ENCODE measurements around the gene GSTP1.
"Not testable (repeated sequence)": the region's sequence is repeated elsewhere in the genome, so short reads cannot be mapped to it uniquely, and the experiment has no call there.

The GSTP1 gene

DNA sequence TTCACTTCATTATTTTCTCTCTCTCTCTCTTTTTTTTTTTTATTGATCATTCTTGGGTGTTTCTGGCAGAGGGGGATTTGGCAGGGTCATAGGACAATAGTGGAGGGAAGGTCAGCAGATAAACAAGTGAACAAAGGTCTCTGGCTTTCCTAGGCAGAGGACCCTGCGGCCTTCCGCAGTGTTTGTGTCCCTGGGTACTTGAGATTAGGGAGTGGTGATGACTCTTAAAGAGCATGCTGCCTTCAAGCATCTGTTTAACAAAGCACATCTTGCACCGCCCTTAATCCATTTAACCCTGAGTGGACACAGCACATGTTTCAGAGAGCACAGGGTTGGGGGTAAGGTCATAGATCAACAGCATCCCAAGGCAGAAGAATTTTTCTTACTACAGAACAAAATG, 13.8 kb downstream of the GSTP1 start:
- DNase-seq (ENCODE audit: low spot score) = not testable (repeated sequence)

DNA sequence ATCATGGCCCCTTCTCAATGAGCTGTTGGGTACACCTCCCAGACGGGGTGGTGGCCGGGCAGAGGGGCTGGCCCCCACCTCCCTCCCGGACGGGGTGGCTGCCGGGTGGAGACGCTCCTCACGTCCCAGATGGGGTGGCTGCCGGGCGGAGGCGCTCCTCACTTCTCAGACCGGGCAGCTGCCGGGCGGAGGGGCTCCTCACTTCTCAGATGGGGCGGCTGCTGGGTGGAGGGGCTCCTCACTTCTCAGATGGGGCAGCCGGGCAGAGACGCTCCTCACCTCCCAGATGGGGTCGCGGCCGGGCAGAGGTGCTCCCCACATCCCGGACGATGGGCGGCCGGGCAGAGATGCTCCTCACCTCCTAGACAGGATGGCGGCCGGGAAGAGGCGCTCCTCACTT, 14.4 kb downstream of the GSTP1 start:
- DNase-seq (ENCODE audit: low spot score) = not testable (repeated sequence)

DNA sequence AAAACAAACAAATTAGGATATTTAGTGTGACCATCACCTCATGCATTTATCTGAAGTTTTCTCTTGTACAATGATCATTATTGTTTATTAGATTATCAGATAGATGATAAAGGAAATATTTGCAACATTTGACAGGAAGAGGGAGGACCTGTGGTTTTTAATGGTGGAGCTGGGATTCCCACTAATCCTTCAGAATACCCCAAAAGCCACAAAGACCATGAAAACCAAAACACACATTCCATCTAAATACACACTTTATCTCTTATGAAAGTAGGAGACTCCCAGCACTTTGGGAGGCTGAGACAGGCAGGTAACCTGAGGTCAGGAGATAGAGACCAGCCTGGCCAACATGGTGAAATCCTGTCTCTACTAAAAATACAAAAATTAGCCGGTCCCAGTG, 15.5 kb downstream of the GSTP1 start:
- no peak for DNase-seq (ENCODE audit: low spot score)

DNA sequence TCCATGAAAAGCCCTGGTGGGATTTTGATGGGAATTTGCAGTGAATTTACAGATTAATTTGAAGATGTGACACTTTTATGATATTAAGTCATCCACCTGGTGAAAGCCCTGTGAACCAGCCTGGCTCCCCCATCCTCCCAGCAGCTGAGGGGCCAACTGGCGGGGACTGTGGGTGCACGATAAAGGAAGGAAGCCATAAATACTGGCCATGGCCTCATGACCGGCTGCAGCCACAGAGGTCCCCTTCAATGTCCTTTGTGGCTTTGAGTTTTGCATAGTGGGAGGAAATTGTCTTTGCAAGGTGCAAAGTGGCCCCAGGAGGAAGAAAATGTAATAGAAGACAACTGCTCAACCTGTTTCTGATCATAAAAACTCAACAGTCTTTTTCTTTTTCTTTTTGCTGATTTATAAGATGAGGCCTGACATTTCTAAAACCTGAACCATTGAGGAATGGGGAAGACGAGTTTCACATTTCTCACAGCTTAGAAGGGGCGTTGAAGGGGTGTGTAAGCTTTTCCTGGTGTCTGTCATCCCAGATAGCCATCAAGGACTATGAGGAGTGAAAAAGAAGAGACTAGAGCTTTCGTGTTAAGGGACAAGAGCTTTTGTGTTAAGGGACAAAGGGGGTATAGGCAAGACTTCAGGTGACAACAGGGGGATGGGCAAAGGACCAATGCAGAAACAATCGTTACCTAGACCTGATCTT, 16.9 kb downstream of the GSTP1 start:
- no peak for DNase-seq (ENCODE audit: low spot score)

DNA sequence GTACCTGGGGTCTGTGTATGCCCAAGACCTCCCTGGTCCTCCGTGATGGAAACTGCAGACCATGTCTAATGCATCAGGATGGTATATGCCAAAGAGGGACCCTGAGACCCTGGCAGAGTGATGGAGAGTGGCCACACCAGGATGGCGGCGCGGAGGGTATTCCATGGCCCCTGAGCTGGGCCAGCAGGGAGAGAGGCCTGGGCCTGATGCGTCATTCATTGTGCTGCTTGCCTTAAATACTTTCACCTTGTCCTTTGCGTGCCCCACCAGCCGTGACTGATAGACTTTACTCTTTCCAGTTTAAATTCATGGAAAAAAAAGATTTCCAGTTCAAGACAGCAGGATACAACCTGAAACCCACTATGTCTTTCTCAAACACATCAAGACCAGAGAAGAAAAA, 17.5 kb downstream of the GSTP1 start:
- DNase-seq (ENCODE audit: low spot score) = no peak

DNA sequence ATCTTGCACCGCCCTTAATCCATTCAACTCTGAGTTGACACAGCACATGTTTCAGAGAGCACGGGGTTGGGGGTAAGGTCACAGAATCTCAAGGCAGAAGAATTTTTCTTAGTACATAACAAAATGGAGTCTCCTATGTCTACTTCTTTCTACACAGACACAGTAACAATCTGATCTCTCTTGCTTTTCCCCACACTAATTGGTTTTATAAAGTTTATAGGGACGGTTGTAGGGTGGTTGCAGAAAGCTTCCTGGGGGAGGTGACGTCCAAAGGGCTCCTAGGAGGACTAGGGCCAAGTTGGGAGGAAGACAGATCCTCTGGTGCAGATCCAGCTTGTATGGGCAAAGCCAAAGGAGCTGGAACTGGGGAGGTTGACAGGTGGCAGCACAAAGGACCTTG, 20.5 kb downstream of the GSTP1 start:
- DNase-seq (ENCODE audit: low spot score) = not testable (repeated sequence)

DNA sequence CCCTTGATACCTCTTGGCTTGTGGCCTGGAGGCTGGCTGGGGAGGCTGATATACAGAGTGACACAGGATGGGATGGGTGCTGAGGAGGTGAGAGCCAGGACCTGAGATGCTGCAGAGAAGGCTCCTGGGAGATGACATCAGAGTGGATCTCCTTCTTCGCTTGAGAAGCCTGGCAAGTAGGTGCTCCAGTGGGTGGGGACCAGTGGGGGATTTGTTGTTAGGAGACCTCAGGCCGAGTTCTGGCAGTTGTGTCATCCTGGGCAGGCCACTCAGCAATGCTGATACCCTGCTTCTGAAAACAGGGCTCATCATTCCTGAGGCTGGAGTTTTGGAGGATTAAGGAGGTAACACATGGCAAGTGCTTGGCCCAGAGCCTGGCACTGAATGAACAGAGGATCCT, 21.2 kb downstream of the GSTP1 start:
- no peak for DNase-seq (ENCODE audit: low spot score)

DNA sequence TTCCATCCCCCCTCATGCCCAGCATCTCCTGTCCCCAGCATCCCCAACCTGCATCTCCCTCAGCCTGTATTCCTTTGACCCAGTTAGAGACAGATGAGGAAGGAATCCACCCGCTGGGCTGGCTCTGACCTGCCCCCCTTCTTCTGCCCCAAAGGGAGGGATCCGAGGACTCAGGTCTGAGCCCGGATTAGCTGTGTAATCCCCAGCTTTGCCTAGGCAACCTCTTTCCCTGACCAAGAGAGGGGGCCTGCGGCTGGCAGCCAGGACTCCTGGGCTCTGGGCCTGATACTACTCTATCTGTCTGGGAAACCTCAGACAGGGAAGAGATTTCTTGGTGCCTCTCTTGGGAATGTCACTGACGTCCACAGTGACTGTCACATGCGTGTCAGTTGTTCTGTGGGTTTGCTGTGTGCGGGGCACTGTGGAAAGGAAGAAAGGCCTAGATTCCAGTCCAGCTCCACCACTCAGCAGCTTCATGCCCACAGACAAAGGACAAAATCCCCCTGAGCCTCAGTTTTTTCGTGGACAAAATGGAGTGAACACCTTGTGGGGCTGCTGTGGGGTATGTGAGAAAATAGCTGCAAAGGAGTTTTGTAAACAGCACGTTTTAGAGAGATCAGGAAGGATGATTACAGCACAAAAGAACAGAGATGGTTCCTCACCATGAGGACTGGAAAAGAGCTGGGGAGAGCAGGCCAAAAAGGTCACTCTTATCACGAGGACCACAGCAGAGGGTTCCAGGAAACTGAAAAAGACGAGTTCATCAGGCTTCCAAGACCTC, 21.8 kb downstream of the GSTP1 start:
- DNase-seq (ENCODE audit: low spot score) = no peak

DNA sequence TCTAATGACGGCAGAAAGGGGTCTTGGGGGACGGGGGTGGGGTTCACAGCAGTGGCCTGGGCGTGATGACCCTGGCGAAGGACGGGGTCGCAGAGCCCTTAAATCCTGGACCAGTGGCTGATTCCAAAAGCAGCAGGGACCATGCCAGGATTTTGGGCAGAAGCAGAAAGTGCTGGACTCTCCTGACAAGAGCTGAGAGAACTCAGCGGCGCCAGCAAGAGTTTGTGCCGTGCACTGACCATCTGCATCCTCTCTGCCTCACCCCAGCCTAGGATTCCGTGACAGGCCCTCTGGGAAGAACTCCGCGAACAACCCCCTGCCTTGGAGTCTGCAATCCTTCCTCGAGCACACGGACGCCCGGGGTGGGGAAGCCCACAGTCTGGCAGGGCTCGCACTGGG, 22.5 kb downstream of the GSTP1 start:
- DNase-seq (ENCODE audit: low spot score) = peak; percentile 57

DNA sequence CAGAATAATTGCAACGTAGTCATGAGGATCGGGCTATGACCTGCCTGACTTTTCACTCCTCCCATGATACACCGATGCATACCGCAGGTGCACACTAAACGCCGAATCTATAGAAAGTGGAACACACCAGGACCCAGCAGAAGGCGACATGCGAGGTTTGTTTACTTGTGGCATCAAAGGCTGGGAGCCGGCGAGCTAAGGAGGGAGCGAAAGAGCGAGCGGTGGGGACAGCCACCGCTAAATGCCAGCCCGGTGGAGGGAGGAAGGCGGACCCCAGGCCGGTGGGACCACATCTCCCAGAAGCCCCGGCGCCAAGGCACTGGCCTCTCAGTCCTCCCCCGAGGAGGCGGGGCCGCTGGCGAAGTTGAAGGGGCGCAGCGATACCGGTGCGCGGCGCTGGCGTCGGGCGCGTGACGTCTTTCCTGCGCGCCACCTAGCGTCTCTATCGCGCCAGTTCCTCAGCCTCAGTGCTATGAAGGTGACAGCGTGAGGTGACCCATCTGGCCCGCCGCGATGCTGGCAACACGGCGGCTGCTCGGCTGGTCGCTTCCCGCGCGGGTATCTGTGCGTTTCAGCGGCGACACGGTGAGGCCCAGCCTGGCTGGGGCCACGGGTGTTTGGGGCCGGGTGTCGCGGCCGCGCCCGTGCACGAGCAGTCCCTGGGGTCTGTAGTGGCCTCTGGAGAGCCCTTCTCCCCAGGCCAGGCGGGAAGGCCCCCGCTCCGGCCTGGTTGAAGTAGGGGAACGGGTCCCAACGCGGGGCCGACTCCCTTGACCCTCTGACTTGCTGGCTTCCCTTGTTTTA, 23.1 kb downstream of the GSTP1 start, which contains the start of gene NDUFV1:
Gene NDUFV1, plus strand, starts transcription at position 445 of the 804 bp plus-strand sequence. Its CDS starts 69 bp downstream, at position 514.
- DNase-seq (ENCODE audit: low spot score) = peak; percentile 96

DNA sequence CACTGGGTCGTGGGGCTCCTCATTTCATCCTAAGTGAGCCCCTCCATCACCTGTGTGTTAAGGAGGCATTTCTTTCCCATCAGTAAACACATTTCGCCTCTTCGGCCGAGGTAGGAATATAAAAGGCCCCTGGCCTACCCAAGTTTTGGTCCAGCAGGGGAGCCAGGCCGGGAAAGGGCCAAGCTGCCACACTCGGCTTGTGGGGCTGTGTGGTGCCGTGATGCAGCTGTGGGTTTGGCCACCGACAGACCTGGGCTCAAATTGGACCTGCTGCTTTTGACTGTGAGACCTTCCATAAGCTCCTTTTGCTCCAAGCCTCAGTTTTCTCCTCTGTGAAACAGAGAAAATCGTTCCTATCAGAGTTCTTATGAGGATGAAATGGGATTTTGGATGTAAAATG, 23.9 kb downstream of the GSTP1 start:
- no peak for DNase-seq (ENCODE audit: low spot score)

DNA sequence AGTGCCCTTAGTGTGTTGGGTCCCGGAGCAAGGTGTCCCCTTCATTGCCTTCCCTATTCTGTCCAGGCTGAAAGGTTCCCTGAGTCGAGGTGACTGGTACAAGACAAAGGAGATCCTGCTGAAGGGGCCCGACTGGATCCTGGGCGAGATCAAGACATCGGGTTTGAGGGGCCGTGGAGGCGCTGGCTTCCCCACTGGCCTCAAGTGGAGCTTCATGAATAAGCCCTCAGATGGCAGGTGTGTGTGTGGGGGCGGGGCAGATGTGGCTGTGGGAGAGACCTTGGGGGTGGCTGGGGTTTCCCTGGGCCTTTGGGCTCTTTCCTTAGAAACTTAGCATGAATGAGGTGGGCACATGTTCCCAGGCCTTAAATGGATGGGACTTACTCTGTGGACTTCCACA, 24.9 kb downstream of the GSTP1 start:
- no peak for DNase-seq (ENCODE audit: low spot score)

DNA sequence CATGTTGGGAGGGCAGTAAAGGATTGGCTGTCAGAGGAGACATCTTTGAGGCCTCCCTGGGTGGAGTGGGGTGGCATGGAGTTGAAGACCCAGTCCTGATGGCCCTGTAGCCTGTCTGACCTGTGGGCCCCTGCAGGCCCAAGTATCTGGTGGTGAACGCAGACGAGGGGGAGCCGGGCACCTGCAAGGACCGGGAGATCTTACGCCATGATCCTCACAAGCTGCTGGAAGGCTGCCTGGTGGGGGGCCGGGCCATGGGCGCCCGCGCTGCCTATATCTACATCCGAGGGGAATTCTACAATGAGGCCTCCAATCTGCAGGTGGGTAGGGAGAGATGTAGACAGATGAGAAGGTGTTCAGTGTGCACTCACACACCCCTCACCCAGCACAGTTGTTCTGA, 25.7 kb downstream of the GSTP1 start:
- no peak for DNase-seq (ENCODE audit: low spot score)

DNA sequence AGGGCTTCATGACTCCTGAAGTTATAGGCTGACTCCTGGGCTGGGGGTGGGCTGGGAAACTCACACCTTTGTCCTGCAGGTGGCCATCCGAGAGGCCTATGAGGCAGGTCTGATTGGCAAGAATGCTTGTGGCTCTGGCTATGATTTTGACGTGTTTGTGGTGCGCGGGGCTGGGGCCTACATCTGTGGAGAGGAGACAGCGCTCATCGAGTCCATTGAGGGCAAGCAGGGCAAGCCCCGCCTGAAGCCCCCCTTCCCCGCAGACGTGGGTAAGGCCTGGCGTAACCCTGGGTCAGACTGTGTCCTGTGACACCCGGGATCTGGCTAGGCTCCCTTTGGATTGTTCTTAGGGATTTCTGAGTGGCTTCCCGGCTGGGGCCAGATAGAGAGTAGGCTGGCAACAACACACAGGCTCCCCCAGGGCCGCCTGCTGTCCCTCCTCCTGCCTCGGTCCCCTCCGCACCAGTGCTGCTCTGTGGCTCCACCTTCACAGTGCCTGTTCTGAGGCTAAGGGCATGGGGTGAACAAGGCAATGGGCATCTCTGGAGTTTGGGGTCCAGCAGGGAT, 26.8 kb downstream of the GSTP1 start:
- DNase-seq (ENCODE audit: low spot score) = no peak

DNA sequence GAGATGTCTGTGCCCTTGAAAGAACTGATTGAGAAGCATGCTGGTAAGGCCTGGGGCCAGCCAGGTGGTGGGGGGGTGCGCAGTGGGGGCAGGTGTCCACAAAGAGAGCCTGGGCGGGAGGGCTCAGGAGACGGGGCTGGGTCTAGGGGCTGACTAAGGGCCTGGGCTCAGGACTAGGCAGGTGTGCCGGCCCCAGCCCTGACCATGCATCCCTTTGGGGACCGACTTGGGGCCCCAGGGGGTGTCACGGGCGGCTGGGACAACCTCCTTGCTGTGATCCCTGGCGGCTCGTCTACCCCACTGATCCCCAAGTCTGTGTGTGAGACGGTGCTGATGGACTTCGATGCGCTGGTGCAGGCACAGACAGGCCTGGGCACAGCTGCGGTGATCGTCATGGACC, 27.6 kb downstream of the GSTP1 start:
- no peak for DNase-seq (ENCODE audit: low spot score)

DNA sequence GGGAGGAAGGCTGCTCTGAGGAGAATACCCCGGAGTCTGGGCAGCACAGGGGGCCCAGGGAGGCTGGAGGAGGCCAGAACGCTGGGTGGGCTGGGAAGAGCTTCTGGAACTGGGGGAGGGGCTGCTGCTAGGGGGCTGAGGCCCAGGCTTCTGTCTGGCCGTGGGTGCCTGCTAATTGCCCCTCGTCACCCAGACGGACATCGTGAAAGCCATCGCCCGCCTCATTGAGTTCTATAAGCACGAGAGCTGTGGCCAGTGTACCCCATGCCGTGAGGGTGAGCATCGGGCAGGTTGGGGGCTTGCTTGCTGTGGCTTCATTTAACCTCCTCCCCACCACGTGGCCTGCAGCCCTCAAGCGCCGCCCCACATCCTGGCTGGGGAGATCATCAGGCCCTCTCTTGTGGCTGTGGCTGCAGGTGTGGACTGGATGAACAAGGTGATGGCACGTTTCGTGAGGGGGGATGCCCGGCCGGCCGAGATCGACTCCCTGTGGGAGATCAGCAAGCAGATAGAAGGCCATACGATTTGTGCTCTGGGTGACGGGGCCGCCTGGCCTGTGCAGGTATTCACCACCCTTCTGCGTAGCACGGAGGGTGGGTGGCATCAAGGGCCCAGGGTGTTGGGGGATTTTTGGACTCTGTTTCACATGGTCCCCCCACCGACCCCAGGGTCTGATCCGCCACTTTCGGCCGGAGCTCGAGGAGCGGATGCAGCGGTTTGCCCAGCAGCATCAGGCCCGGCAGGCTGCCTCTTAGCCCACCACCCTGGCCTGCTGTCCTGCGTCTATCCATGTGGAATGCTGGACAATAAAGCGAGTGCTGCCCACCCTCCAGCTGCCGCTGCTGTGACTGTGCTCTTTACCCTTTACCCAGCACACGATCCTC, 28.3 kb downstream of the GSTP1 start:
- DNase-seq (ENCODE audit: low spot score) = no peak

DNA sequence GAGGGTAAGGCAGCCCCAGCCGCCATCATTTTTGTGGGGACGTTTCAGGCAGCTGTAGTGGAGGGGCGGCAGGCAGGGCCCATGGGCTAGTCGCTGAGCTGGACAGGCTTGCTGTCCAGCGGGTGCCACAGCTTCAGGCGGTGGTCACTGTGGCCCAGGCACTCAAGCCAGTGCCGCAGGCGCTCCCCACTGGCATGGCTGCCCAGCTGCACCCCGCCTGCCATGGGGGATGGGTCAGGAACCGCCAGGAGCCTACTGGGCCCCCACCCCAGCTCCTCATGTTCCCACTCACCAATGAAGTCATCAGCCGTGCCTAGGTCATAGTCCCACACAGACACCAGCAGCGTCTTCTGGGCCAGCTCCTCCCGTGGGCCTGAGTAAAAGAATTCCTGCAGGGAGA, 29.1 kb downstream of the GSTP1 start:
- DNase-seq (ENCODE audit: low spot score) = no peak

DNA sequence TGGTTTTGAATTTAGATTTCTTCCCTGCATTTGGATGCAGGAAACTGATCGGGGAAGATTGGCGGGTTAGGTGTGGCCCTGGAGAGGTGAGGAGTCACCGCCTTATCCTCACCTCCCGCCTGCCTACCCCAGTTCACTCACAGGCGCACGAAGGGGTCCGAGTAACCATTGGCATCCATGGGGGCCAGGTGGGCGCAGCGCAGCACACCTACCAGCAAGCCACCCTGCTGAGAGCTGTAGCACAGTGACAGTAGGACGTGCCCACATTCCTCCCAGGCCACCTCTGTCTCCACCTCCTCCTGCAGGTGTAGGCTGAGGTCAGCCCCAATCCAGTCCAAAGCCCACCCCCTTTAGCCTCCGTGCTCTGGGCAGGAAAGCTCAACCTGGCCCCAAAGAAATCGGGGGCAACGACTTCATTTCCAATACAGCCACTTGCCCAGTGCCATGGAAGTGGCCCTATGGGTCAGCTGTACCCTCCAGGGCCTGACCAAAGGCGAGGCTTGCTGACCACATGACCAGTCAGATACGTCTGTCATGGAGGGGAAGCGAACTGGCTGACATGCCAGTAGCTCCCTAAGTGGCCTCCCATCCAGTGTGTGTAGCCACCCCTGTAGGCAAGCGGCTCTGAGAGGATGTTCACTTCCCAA, 29.8 kb downstream of the GSTP1 start:
- no peak for DNase-seq (ENCODE audit: low spot score)

DNA sequence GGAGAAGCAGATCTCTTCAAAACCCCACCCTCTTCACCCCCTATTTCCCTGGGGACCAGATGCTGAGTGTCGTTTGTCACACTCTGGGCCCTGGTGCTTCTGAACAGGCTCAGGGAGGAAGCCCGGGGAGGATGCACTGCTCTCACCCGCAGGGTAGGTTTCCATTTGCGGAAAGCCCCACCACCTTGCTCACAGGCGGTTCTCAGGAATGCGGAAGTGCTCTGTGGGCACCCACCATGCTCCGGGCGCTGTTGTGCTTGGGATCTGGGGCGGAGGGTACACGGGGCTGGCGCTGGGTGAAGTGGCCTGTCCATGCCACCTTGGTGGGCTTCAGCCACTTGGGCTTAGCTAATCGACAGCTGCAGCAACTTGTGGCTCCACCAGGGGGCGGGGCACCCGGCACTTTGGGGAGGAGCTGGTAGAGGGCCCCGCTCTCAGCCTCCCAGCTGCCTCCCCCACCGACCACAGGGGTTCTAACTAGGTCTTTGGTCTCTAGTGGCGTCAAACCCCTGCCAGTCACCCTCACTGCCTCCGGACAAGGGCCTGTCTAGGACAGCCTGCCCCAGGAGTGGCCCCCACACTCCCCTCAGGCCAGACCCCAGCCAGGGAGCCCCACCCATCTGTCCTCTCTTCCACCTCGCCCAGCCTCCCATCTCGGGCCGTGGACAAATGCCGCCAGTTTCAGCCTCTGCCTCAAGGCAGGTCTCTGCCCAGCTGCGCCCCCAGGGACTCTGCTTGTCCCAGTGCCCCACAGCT, 30.5 kb downstream of the GSTP1 start:
- peak; percentile 75 for DNase-seq (ENCODE audit: low spot score)

Data from AG20443 (cell line).